ENCODE results near the gene APMAP.

GRCh38 chr20:25016471-25016870 lies 23.9 kb upstream of the APMAP start:
- TF ChIP-seq SREBF1 (IDR thresholded peaks at IDR 0.05; ENCODE audit: low read length), result no peak
- no peak for TF ChIP-seq CTCF (IDR thresholded peaks at IDR 0.05 in 2 of 3, conservative IDR thresholded peaks at IDR 0.05 in 1 of 3; ENCODE audit: control insufficient read depth in 2 of 3, extremely low read depth in 1 of 3, insufficient read depth in 1 of 3, low read depth in 3 of 3, low read length in 3 of 3)
- no peak for TF ChIP-seq ZNF207 (IDR thresholded peaks at IDR 0.05; ENCODE audit: borderline replicate concordance)
- TF ChIP-seq CEBPB (IDR thresholded peaks at IDR 0.05; ENCODE audit: borderline replicate concordance in 1 of 2, low read depth in 2 of 2, low read length in 2 of 2), result no peak
- no peak for TF ChIP-seq YY1 (IDR thresholded peaks at IDR 0.05; ENCODE audit: low read depth, low read length)
- no peak for TF ChIP-seq ATF3 (IDR thresholded peaks at IDR 0.05; ENCODE audit: borderline replicate concordance, extremely low read depth, low read depth, low read length)
- TF ChIP-seq ZNF274 (IDR thresholded peaks at IDR 0.05; ENCODE audit: insufficient read depth, insufficient read length), result no peak
- TF ChIP-seq REST (IDR thresholded peaks at IDR 0.05; ENCODE audit: low read depth, low read length), result no peak
